Neuronal stem cell (in vitro differentiated cells): Measurements from ENCODE around the gene GLT1D1.

Source experiments
- DNase-seq: peaks from one replicate; pipeline ENCODE4 v3.0.0-alpha.2; 2013; ENCODE audit warnings: low spot score
- H2AFZ ChIP-seq: one replicate; pipeline ENCODE4 v1.6.1; 2013; ENCODE audit warnings: mild to moderate bottlenecking, low read length, inconsistent platforms
- H2AK5ac ChIP-seq: 2 replicates; pipeline ENCODE4 v1.6.1; 2013; ENCODE audit warnings: low read depth, mild to moderate bottlenecking, inconsistent platforms, low read length, moderate library complexity, mixed read lengths
- H2BK120ac ChIP-seq: 2 replicates; pipeline ENCODE4 v1.6.1; 2013; ENCODE audit warnings: low read depth, mild to moderate bottlenecking, inconsistent platforms, low read length, moderate library complexity, mixed read lengths
- H2BK12ac ChIP-seq: one replicate; pipeline ENCODE4 v1.6.1; 2013; ENCODE audit warnings: low read length, inconsistent platforms
- H2BK15ac ChIP-seq: 2 replicates; pipeline ENCODE4 v1.6.1; 2013; ENCODE audit warnings: mild to moderate bottlenecking, low read length, inconsistent platforms, mixed read lengths
- H2BK5ac ChIP-seq: one replicate; pipeline ENCODE4 v1.6.1; 2013; ENCODE audit warnings: inconsistent platforms, mild to moderate bottlenecking, low read length, moderate library complexity
- H3K14ac ChIP-seq: one replicate; pipeline ENCODE4 v1.6.1; 2013; ENCODE audit warnings: low read length, inconsistent platforms
- H3K18ac ChIP-seq: 2 replicates; pipeline ENCODE4 v1.6.1; 2013; ENCODE audit warnings: low read length, inconsistent platforms
- H3K23ac ChIP-seq: 2 replicates; pipeline ENCODE4 v1.6.1; 2013; ENCODE audit warnings: low read depth, mild to moderate bottlenecking, mixed read lengths, low read length, inconsistent platforms; ENCODE audit not compliant: poor library complexity
- H3K27ac ChIP-seq: replicated peaks from 3 replicates; pipeline ENCODE4 v1.5.1; 2013; ENCODE audit warnings: low read length, inconsistent platforms
- H3K27me3 ChIP-seq, 3 experiments: 2 replicates each; pipeline ENCODE4 v1.6.1; 2013; ENCODE audit warnings: low read length in 3 of 3, mild to moderate bottlenecking in 2 of 3, inconsistent platforms in 1 of 3, low read depth in 1 of 3, mixed read lengths in 1 of 3, moderate library complexity in 1 of 3; ENCODE audit not compliant: control insufficient read depth in 3 of 3, insufficient read depth in 3 of 3
- H3K36me3 ChIP-seq, 2 donors: replicated peaks in 1 of 2; 2 replicates each; pipeline ENCODE4 v1.6.1; 2013; ENCODE audit warnings: low read length in 2 of 2; ENCODE audit not compliant: control insufficient read depth in 2 of 2, insufficient read depth in 2 of 2
- H3K4ac ChIP-seq: 2 replicates; pipeline ENCODE4 v1.6.1; 2013; ENCODE audit warnings: inconsistent platforms, mild to moderate bottlenecking, low read length, moderate library complexity
- H3K4me1 ChIP-seq, 2 donors: 1 replicate in 1 of 2; 2 replicates in 1 of 2; pipeline ENCODE4 v1.6.1; 2013; ENCODE audit warnings: low read length in 2 of 2, low read depth in 1 of 2; ENCODE audit not compliant: control insufficient read depth in 2 of 2, insufficient read depth in 1 of 2
- H3K4me2 ChIP-seq: one replicate; pipeline ENCODE4 v1.6.1; 2013; ENCODE audit warnings: mild to moderate bottlenecking, low read length, inconsistent platforms; ENCODE audit not compliant: insufficient read depth, poor library complexity, severe bottlenecking
- H3K4me3 ChIP-seq, 2 donors: 2 replicates each; pipeline ENCODE4 v1.5.1; 2013; ENCODE audit warnings: low read length in 2 of 2, mild to moderate bottlenecking in 2 of 2, inconsistent platforms in 1 of 2, moderate library complexity in 1 of 2
- H3K79me1 ChIP-seq: one replicate; pipeline ENCODE4 v1.6.1; 2013; ENCODE audit warnings: low read depth, mild to moderate bottlenecking, inconsistent platforms, low read length, moderate library complexity
- H3K9ac ChIP-seq: one replicate; pipeline ENCODE4 v1.6.1; 2013; ENCODE audit warnings: mild to moderate bottlenecking, low read depth, low read length, inconsistent platforms; ENCODE audit not compliant: poor library complexity
- H3K9me3 ChIP-seq, 2 donors: replicated peaks in 1 of 2; 2 replicates each; pipeline versions ENCODE3 to v1.6.1; 2013; ENCODE audit warnings: low read length in 2 of 2, mild to moderate bottlenecking in 2 of 2, inconsistent platforms in 1 of 2, low read depth in 1 of 2, mixed read lengths in 1 of 2, moderate library complexity in 1 of 2; ENCODE audit not compliant: control insufficient read depth in 2 of 2, insufficient read depth in 1 of 2
- H4K8ac ChIP-seq: one replicate; pipeline ENCODE4 v1.6.1; 2013; ENCODE audit warnings: low read depth, mild to moderate bottlenecking, inconsistent platforms, low read length, moderate library complexity
- H4K91ac ChIP-seq: one replicate; pipeline ENCODE4 v1.6.1; 2013; ENCODE audit warnings: low read length, low read depth, mild to moderate bottlenecking, inconsistent platforms; ENCODE audit not compliant: poor library complexity
- WGBS, 2 donors: extraction: QIAGEN DNeasy Blood & Tissue Kit; methylation state at CpG; one replicate each; pipeline ENCODE4 v1.1.7; 2013; ENCODE audit warnings: missing lambda C conversion rate in 2 of 2, mixed read lengths in 1 of 2; ENCODE audit not compliant: insufficient read length in 2 of 2, insufficient replicate concordance in 1 of 2; ENCODE audit errors: extremely low coverage in 2 of 2; 5-methylcytosine and 5-hydroxymethylcytosine counted together

Gene GLT1D1

DNA sequence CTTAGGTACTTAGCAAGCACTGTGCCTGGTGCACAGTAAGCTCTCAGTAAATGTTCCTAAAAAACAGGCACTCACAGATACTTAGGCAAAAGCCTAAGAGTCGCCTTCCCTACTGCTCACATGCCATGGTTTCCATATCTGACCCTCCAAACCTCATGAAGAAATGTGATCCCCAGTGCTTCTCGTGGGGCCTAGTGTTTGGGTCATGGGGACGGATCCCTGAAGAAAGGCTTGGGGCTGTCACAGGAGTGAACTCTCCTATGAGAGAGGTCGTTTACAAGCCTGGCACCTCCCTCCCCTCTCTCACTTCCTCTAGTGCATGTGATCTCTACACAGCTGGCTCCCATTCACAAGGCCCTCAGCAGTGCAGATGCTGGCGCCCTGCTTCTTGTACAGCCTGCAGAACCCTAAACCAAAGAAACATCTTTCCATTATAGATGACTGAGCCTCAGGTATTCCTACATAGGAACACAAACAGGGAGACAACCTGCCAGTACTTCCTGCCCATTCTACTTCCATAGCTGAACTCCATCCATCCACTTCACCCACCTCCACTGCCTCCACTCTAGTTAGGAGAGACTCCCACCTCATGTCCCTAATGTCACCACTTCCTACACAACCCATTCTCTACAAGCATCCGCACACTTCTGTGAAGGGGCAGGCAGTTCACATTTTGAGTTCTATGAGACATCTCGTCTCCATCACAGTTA, 32.4 kb upstream of the GLT1D1 start:
- no peak overlapping the region for H3K14ac ChIP-seq
- no peak overlapping the region for H2AK5ac ChIP-seq
- no peak overlapping the region for H2BK5ac ChIP-seq
- no peak overlapping the region for H3K4me3 ChIP-seq
- no peak overlapping the region for H3K4ac ChIP-seq
- peaks cover 2 to 21% of the 10 kb centered on the region in 2 donors for H3K36me3 ChIP-seq
- H4K91ac ChIP-seq: no peak overlapping the region
- no peak overlapping the region for H2BK15ac ChIP-seq
- no CpG with 5 or more reads among the region's 7 CpGs for WGBS, 2 donors
- peaks cover 5% of the 10 kb centered on the region for H3K79me1 ChIP-seq
- H3K4me1 ChIP-seq: peaks cover 5 to 13% of the 10 kb centered on the region in 2 donors
- DNase-seq: no peak
- no peaks in the 10 kb centered on the region for H3K9me3 ChIP-seq
- no peak overlapping the region for H3K4me2 ChIP-seq
- H2BK12ac ChIP-seq: no peak overlapping the region
- H3K23ac ChIP-seq: no peak overlapping the region
- H3K18ac ChIP-seq: no peak overlapping the region
- H3K27ac ChIP-seq: no peak overlapping the region
- no peaks in the 10 kb centered on the region for H3K27me3 ChIP-seq
- no peak overlapping the region for H4K8ac ChIP-seq
- no peak overlapping the region for H2AFZ ChIP-seq
- no peak overlapping the region for H2BK120ac ChIP-seq
- no peak overlapping the region for H3K9ac ChIP-seq

DNA sequence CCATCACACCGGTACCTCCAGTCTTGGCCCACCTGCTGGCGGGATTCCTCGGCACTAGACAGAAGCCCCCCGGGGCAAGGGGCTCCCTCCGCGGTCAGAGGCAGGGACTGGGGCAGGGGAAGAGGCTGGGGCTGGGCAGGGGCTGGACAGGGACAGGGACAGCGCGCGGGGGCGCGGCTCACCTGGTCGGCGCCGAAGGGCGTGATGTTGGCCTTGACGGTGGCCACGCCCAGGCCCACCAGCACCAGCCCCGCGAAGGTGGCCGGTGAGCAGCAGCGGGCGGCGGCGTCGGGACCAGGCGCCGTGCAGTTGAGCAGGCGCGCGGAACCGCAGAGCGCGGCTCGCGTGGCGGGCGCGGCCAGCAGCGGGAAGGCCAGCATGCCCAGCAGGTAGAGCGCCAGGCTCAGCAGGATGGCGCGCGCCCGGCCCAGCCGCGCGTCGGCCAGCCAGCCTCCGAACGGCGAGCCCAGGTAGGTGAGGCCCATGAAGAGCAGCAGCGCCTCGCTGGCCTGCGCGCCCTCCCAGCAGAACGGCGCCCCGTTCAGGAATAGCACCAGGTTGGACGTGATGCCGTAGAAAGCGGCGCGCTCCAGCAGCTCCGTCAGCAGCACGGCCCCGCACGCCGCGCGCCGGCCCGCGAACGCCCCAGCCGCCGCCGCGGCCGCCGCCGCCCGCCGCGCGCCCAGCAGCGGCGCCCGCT, 29.9 kb upstream of the GLT1D1 start:
- peak overlapping the region; percentile 27 for H2BK15ac ChIP-seq
- H3K14ac ChIP-seq: peak overlapping the region; percentile 97
- H3K4me3 ChIP-seq: peak overlapping the region; percentile 63 to 93
- H3K4ac ChIP-seq: peak overlapping the region; percentile 68
- H2AFZ ChIP-seq: peak overlapping the region; percentile 95
- H3K4me2 ChIP-seq: peak overlapping the region; percentile 89
- H4K8ac ChIP-seq: no peak overlapping the region
- H3K36me3 ChIP-seq: peaks cover 2 to 21% of the 10 kb centered on the region in 2 donors
- peak overlapping the region; percentile 86 for H2AK5ac ChIP-seq
- H4K91ac ChIP-seq: peak overlapping the region; percentile 96
- WGBS, 2 donors: no CpG with 5 or more reads among the region's 88 CpGs
- H2BK5ac ChIP-seq: peak overlapping the region; percentile 82
- peak overlapping the region; percentile 65 for H2BK120ac ChIP-seq
- H3K4me1 ChIP-seq: peaks cover 2 to 12% of the 10 kb centered on the region in 2 donors
- H2BK12ac ChIP-seq: peak overlapping the region; percentile 11
- no peaks in the 10 kb centered on the region for H3K27me3 ChIP-seq
- H3K9me3 ChIP-seq: no peaks in the 10 kb centered on the region
- no peak overlapping the region for H3K27ac ChIP-seq
- no peak for DNase-seq
- H3K18ac ChIP-seq: peak overlapping the region; percentile 98
- H3K9ac ChIP-seq: peak overlapping the region; percentile 99
- peak overlapping the region; percentile 98 for H3K23ac ChIP-seq
- H3K79me1 ChIP-seq: peaks cover 5% of the 10 kb centered on the region

- H2BK120ac ChIP-seq: peak within 1 kb of the TSS; percentile 68
Measured at GRCh38 chr12:128823916-128824839, 29.1 kb upstream of the GLT1D1 start, which contains the start of gene SLC15A4. SLC15A4 (minus strand) TSS chr12:128823958; CDS start chr12:128823943, 15 bp downstream.

More at GRCh38 chr12:128823916-128824839, 29.1 kb upstream of the GLT1D1 start, which contains the start of gene SLC15A4:
- peak; percentile 91 for DNase-seq
- peaks cover 2 to 12% of the 10 kb centered on the region in 2 donors for H3K4me1 ChIP-seq
- WGBS, 2 donors: no CpG with 5 or more reads among the region's 63 CpGs
- H3K4me3 ChIP-seq: peak within 1 kb of the TSS; percentile 63 to 94
- peak within 1 kb of the TSS; percentile 82 for H2BK5ac ChIP-seq
- peaks cover 2 to 21% of the 10 kb centered on the region in 2 donors for H3K36me3 ChIP-seq
- peak within 1 kb of the TSS; percentile 98 for H3K23ac ChIP-seq
- H3K27me3 ChIP-seq: no peaks in the 10 kb centered on the region
- no peaks in the 10 kb centered on the region for H3K9me3 ChIP-seq
- H3K9ac ChIP-seq: peak within 1 kb of the TSS; percentile 99
- H2BK12ac ChIP-seq: peak within 1 kb of the TSS; percentile 11
- H3K79me1 ChIP-seq: peaks cover 5% of the 10 kb centered on the region
- peak within 1 kb of the TSS; percentile 97 for H3K14ac ChIP-seq
- H4K91ac ChIP-seq: peak within 1 kb of the TSS; percentile 96
- peak within 1 kb of the TSS; percentile 89 for H2AK5ac ChIP-seq
- H3K4me2 ChIP-seq: peak within 1 kb of the TSS; percentile 89
- H3K18ac ChIP-seq: peak within 1 kb of the TSS; percentile 100
- H3K27ac ChIP-seq: peak within 1 kb of the TSS; percentile 94
- H4K8ac ChIP-seq: peak within 1 kb of the TSS; percentile 92
- H3K4ac ChIP-seq: peak within 1 kb of the TSS; percentile 86
- peak within 1 kb of the TSS; percentile 95 for H2AFZ ChIP-seq
- H2BK15ac ChIP-seq: peak within 1 kb of the TSS; percentile 27
